ENCODE data around the gene PIP5KL1.

The PIP5KL1 gene

DNA sequence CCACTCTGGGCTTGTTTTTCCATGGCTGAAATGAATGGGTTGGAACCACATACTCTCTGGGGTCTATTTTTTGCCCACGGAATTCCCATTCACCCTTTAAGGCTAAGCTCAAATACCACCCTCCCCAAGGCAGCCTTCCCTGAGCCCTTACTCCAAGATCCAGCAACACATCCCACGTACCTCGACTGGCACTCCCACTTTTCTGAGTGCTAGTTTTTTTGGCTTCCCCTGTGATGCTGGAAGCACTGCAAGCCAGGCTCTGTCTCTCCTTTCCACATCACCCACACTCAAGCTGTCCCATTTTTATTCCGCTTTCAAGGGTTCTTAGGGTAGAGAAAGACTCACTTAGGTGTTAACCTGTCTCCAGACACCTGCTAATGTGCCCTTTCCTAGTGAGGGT lies 37.2 kb downstream of the PIP5KL1 start:
- TF ChIP-seq, protein P1, sequence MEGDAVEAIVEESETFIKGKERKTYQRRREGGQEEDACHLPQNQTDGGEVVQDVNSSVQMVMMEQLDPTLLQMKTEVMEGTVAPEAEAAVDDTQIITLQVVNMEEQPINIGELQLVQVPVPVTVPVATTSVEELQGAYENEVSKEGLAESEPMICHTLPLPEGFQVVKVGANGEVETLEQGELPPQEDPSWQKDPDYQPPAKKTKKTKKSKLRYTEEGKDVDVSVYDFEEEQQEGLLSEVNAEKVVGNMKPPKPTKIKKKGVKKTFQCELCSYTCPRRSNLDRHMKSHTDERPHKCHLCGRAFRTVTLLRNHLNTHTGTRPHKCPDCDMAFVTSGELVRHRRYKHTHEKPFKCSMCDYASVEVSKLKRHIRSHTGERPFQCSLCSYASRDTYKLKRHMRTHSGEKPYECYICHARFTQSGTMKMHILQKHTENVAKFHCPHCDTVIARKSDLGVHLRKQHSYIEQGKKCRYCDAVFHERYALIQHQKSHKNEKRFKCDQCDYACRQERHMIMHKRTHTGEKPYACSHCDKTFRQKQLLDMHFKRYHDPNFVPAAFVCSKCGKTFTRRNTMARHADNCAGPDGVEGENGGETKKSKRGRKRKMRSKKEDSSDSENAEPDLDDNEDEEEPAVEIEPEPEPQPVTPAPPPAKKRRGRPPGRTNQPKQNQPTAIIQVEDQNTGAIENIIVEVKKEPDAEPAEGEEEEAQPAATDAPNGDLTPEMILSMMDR (IDR thresholded peaks at IDR 0.05; ENCODE audit: insufficient read depth, low read depth, low read length, missing control alignments): no peak
- no peak overlapping the region for H3K4me3 ChIP-seq (ENCODE audit: low read depth, low read length)
- DNase-seq (ENCODE audit: low read depth): no peak

DNA sequence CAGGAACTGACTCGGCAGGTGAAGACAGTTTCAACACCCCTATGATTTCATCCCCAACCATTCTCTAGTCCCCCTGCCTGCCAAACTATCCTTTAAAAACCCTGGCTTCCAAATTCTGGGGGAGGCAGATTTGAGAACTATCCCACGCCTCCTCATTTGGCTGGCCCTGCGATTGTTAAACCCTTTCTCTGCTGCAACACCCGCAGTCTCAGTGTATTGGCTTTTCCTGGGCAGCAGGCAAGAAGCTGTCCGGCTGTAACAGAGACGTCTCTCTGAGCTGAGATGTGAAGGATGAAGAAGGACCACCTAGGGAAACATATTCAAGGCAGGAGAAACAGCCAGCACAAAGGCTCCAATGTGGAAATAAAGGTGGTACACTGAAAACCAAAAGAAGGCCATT lies 37.7 kb downstream of the PIP5KL1 start:
- TF ChIP-seq, protein P1 (IDR thresholded peaks at IDR 0.05; ENCODE audit: insufficient read depth, low read depth, low read length, missing control alignments): no peak
- no peak for DNase-seq (ENCODE audit: low read depth)
- H3K4me3 ChIP-seq (ENCODE audit: low read depth, low read length): no peak overlapping the region

DNA sequence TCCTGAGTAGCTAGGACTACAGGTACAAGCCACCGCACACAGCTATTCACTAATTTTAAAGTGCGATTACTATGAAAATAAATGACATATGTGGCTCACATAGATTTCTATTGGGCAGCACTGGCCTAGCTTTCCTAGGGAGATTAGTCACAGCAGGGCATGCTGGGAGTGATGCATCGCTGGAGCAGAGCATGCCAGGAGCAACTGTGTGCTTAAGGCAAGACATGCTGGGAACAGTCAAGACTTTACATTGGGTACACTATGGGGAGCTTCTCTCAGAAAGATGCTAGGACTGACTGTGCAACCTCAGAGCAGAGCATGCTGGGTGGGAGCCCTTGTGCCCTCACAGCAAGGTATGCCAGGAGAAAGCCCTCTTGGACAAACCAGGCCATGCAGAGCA lies 40.5 kb downstream of the PIP5KL1 start:
- TF ChIP-seq, protein P1 (IDR thresholded peaks at IDR 0.05; ENCODE audit: insufficient read depth, low read depth, low read length, missing control alignments): no peak
- no peak for DNase-seq (ENCODE audit: low read depth)
- H3K4me3 ChIP-seq (ENCODE audit: low read depth, low read length): no peak overlapping the region

DNA sequence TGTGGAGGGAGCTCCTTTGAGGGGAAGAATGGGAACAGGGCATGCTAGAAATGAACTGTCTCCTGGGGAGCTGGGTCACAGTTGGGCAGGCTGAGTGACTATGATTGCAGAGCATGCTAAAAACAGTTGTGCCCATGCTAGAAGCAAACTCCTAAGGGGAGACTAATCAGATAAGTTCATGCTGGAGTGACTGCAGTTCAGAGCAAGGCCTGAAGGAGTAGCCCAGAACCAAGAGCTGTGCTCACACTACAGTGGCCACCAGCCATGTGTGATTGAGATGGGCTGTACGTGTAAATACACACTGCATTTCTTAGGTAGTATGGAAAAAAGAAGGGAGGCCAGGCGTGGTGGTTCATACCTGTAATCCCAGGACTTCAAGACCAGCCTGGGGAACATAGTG lies 42.8 kb downstream of the PIP5KL1 start:
- H3K4me3 ChIP-seq (ENCODE audit: low read depth, low read length): no peak overlapping the region
- TF ChIP-seq, protein P1 (IDR thresholded peaks at IDR 0.05; ENCODE audit: insufficient read depth, low read depth, low read length, missing control alignments): peak; percentile 33
- DNase-seq (ENCODE audit: low read depth): peak; percentile 46

DNA sequence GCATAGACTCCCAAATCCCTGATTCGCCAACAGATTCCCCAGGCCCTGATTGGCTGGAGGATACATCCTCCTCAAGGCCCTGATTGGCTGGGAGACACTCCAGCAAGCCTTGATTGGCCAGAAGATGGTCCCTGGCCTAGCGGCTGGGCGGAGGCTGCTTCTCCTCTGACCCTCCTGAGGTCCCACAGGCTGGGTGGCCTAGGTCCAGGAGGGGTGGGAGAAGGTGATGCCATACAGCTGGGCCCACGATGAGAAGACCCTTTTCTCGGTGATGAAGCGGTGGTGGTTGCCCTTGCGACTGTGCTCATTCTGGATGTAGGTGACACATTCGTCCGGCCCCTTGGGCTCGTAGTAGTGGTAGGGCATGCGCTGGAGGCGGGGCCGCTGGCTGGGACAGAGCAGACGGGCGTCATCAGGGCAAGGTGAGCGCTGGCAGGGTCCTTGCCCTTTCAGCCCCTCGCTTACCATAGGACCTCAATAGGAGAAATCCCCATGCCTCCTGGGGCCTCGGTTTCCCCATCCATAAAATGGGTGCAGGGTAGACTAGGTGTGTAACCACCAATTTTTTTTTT lies 44.1 kb downstream of the PIP5KL1 start:
- TF ChIP-seq, protein P1 (IDR thresholded peaks at IDR 0.05; ENCODE audit: insufficient read depth, low read depth, low read length, missing control alignments): no peak
- no peak overlapping the region for H3K4me3 ChIP-seq (ENCODE audit: low read depth, low read length)
- DNase-seq (ENCODE audit: low read depth): no peak

DNA sequence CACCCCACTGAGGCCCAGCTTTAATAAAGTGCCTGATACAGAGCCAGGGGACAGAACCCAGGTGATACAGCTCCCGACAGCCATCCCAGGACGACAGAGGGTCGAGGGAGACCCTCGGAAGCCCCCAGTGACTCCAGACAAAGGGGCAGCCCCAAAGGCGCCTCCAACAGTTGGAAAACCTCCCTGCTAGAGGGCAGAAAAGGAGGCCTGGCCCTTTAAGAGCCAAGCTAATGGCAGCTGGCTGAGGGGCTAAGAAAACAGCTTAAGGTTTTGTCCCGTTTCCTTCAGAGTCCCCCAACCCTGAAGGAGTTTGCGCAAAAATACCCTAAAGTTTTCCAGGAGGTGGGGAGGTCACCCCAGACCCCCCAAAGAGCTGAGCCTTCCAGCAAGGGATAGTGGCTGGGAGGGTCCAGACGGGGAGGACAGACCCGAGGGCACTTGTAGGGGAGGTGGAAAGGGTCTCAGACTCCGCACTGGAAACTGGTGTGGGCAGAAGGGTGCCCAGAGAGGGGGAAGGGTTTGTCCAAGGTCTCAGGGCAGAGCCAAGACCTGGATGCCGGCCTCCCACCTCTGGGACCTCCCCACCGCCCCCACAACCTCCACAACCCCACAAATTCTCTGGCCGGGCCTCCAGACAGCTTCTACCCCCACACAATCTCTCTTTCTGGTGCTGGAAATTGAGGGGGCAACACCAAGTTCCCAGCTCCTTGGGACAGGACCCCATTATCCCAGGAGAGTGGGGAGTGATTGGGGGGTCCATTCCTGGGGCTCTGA lies 44.9 kb downstream of the PIP5KL1 start:
- no peak for DNase-seq (ENCODE audit: low read depth)
- TF ChIP-seq, protein P1 (IDR thresholded peaks at IDR 0.05; ENCODE audit: insufficient read depth, low read depth, low read length, missing control alignments): no peak
- H3K4me3 ChIP-seq (ENCODE audit: low read depth, low read length): no peak overlapping the region
